GM08714 (cell line): ENCODE data around the gene TSPAN7.

ENCODE experiments used
- H3K4me3 ChIP-seq: fragments of 200-500 bp; sonication (Bioruptor generic); 2 replicates; pipeline ENCODE4 v1.5.1; 2014; ENCODE audit warnings: mild to moderate bottlenecking, low read length, inconsistent platforms
- ZNF274 ChIP-seq: IDR thresholded peaks from 2 replicates; pipeline ENCODE4 v1.6.1; 2012; ENCODE audit warnings: mild to moderate bottlenecking, low read depth, low read length

Gene TSPAN7

GRCh38 chrX:38561126-38561868, at the start of gene TSPAN7:
TSS of gene TSPAN7 (plus strand) at chrX:38561542. CDS start at chrX:38561547, 5 bp downstream.
- H3K4me3 ChIP-seq = peak within 1 kb of the TSS; percentile 67; the same call in 1 of the 2 replicates

GRCh38 chrX:38513112-38513742, 48.1 kb upstream of the TSPAN7 start:
- no peak overlapping the region for H3K4me3 ChIP-seq
- no peak for TF ChIP-seq ZNF274

More at GRCh38 chrX:38561126-38561868, at the start of gene TSPAN7:
- TF ChIP-seq ZNF274 = no peak

GRCh38 chrX:38514016-38514854, 47.1 kb upstream of the TSPAN7 start:
- TF ChIP-seq ZNF274 = no peak
- H3K4me3 ChIP-seq = no peak overlapping the region

- no peak for TF ChIP-seq ZNF274
These were observed 46.1 kb upstream of the TSPAN7 start for GRCh38 chrX:38515291-38515690.

GRCh38 chrX:38516196-38516774, 45.1 kb upstream of the TSPAN7 start:
- TF ChIP-seq ZNF274 = no peak
- H3K4me3 ChIP-seq = no peak overlapping the region

More at GRCh38 chrX:38515291-38515690, 46.1 kb upstream of the TSPAN7 start:
- H3K4me3 ChIP-seq = no peak overlapping the region

- no peak for TF ChIP-seq ZNF274
- no peak overlapping the region for H3K4me3 ChIP-seq
These were observed 41.7 kb upstream of the TSPAN7 start for GRCh38 chrX:38519651-38520050.

- no peak for TF ChIP-seq ZNF274
- no peak overlapping the region for H3K4me3 ChIP-seq
These were observed 23.2 kb upstream of the TSPAN7 start for GRCh38 chrX:38538134-38538533.

- H3K4me3 ChIP-seq = no peak overlapping the region
- TF ChIP-seq ZNF274 = no peak
These were observed 21.6 kb upstream of the TSPAN7 start for GRCh38 chrX:38539748-38540147.

- no peak overlapping the region for H3K4me3 ChIP-seq
- no peak for TF ChIP-seq ZNF274
These were observed 12.8 kb upstream of the TSPAN7 start for GRCh38 chrX:38548508-38548907.

GRCh38 chrX:38552721-38553120, 8.6 kb upstream of the TSPAN7 start:
- TF ChIP-seq ZNF274 = no peak
- no peak overlapping the region for H3K4me3 ChIP-seq

- TF ChIP-seq ZNF274 = no peak
- no peak overlapping the region for H3K4me3 ChIP-seq
These were observed 2.7 kb upstream of the TSPAN7 start for GRCh38 chrX:38558686-38559085.

- peak overlapping the region; percentile 67; the same call in 1 of the 2 replicates for H3K4me3 ChIP-seq
These were observed 591 bp upstream of the TSPAN7 start for GRCh38 chrX:38560776-38561125.

GRCh38 chrX:38561951-38562719, 793 bp downstream of the TSPAN7 start:
- TF ChIP-seq ZNF274 = no peak
- no peak overlapping the region for H3K4me3 ChIP-seq

More at GRCh38 chrX:38560776-38561125, 591 bp upstream of the TSPAN7 start:
- TF ChIP-seq ZNF274 = no peak
